Measurements from ENCODE around the gene STAU1.
"Not testable (repeated sequence)": the region's sequence is repeated elsewhere in the genome, so short reads cannot be mapped to it uniquely, and the experiment has no call there.

STAU1 gene

GRCh38 chr20:49115564-49115963 lies 72.6 kb downstream of the STAU1 start:
- DNase-seq (ENCODE audit: low spot score) = no peak

GRCh38 chr20:49112596-49113274 lies 75.4 kb downstream of the STAU1 start:
- no peak for DNase-seq (ENCODE audit: low spot score)

GRCh38 chr20:49110767-49111694 lies 77.1 kb downstream of the STAU1 start:
- no peak for DNase-seq (ENCODE audit: low spot score)

- no peak for DNase-seq (ENCODE audit: low spot score)
Measured at GRCh38 chr20:49106328-49106727, 81.8 kb downstream of the STAU1 start.

GRCh38 chr20:49104979-49105547 lies 83.1 kb downstream of the STAU1 start:
- DNase-seq (ENCODE audit: low spot score) = not testable (repeated sequence)

GRCh38 chr20:49104365-49104648 lies 83.8 kb downstream of the STAU1 start:
- no peak for DNase-seq (ENCODE audit: low spot score)

- DNase-seq (ENCODE audit: low spot score) = no peak
Measured at GRCh38 chr20:49103647-49104364, 84.3 kb downstream of the STAU1 start.

GRCh38 chr20:49103019-49103418 lies 85.1 kb downstream of the STAU1 start:
- DNase-seq (ENCODE audit: low spot score) = no peak

- peak; percentile 3 for DNase-seq (ENCODE audit: low spot score)
Measured at GRCh38 chr20:49100972-49101371, 87.2 kb downstream of the STAU1 start.

- not testable (repeated sequence) for DNase-seq (ENCODE audit: low spot score)
Measured at GRCh38 chr20:49100292-49100691, 87.8 kb downstream of the STAU1 start.

- DNase-seq (ENCODE audit: low spot score) = no peak
Measured at GRCh38 chr20:49099011-49099410, 89.1 kb downstream of the STAU1 start.

GRCh38 chr20:49098136-49098535 lies 90.0 kb downstream of the STAU1 start:
- no peak for DNase-seq (ENCODE audit: low spot score)

GRCh38 chr20:49097159-49097558 lies 91.0 kb downstream of the STAU1 start:
- DNase-seq (ENCODE audit: low spot score) = no peak

- no peak for DNase-seq (ENCODE audit: low spot score)
Measured at GRCh38 chr20:49096203-49096730, 91.9 kb downstream of the STAU1 start.

- DNase-seq (ENCODE audit: low spot score) = no peak
Measured at GRCh38 chr20:49091762-49092161, 96.4 kb downstream of the STAU1 start.

- DNase-seq (ENCODE audit: low spot score) = no peak
Measured at GRCh38 chr20:49091104-49091503, 97.0 kb downstream of the STAU1 start.

GRCh38 chr20:49082295-49082694 lies 105.8 kb downstream of the STAU1 start:
- not testable (repeated sequence) for DNase-seq (ENCODE audit: low spot score)

- DNase-seq (ENCODE audit: low spot score) = no peak
Measured at GRCh38 chr20:49078310-49078709, 109.8 kb downstream of the STAU1 start.

- DNase-seq (ENCODE audit: low spot score) = no peak
Measured at GRCh38 chr20:49074521-49074920, 113.6 kb downstream of the STAU1 start.

Data from CD4-positive, alpha-beta T cell treated with Interleukin-2 at 100 ng/mL for 4 hours (primary cell).